K562 (cell line): ENCODE results near the gene MAP2. TPM values are rescaled to one million over a fixed set of nuclear protein-coding genes. Genes with fewer than 3 reads are reported as not detected.

Experiments
- ATAC-seq: fragments of 200-7000 bp; cut with Tn5 transposase; 3 replicates; pipeline ENCODE4 v1.9.1; 2020; ENCODE audit warnings: moderate library complexity
- BruUV-seq: library from RNA; stranded (reverse); fragments of 400-500 nt; replicated peaks from 2 replicates; lab custom pipeline; 2021; lab: Mats Ljungman, UMichigan
- CTCF ChIA-PET: fragments of 300-600 bp; formaldehyde crosslinking; extraction: SDS; loops from one replicate; lab custom pipeline; 2021; ENCODE audit warnings: low intra/inter-chr PET ratio; lab: Yijun Ruan, JAX
- POLR2A ChIA-PET: fragments of 300-600, 350-650 bp; sonication (Branson Sonifier 250); formaldehyde crosslinking; extraction: SDS; loops from one replicate; lab custom pipeline; 2021; ENCODE audit warnings: antibody characterized with exemption, inconsistent platforms; lab: Yijun Ruan, JAX
- DNase-seq, 4 experiments: peaks; one replicate each; pipeline versions ENCODE4 v3.0.0 to v3.0.0-alpha.2; 2011 to 2018; ENCODE audit warnings: low spot score in 3 of 4, mixed read lengths in 3 of 4; ENCODE audit errors: extremely low read depth in 1 of 4
- FAIRE-seq: peaks from 2 replicates; lab custom pipeline; 2011; peaks lifted over from hg19 to GRCh38; lab: Jason Lieb, UNC
- H2AFZ ChIP-seq: 2 replicates; pipeline ENCODE4 v1.6.0; 2011; ENCODE audit warnings: low read depth, low read length, control low read depth, inconsistent platforms
- H3K27ac ChIP-seq: fragments of 200-600 bp; 3 replicates; pipeline ENCODE4 v1.8.0; 2011; ENCODE audit warnings: low read depth, mild to moderate bottlenecking, control low read depth, inconsistent platforms, low read length, moderate library complexity, mixed read lengths; ENCODE audit errors: extremely low read depth
- H3K27me3 ChIP-seq, 2 experiments: fragments of 300-600 bp in 1 of 2; 2 replicates in 1 of 2; 3 replicates in 1 of 2; pipeline versions ENCODE4 v1.6.0 to v1.8.0; 2011; ENCODE audit warnings: inconsistent platforms in 2 of 2, low read length in 2 of 2, mild to moderate bottlenecking in 1 of 2, mixed read lengths in 1 of 2, moderate library complexity in 1 of 2; ENCODE audit not compliant: control insufficient read depth in 2 of 2, insufficient read depth in 2 of 2
- H3K36me3 ChIP-seq: fragments of 300-600 bp; 3 replicates; pipeline ENCODE4 v1.8.0; 2011; ENCODE audit warnings: mild to moderate bottlenecking, low read length, inconsistent platforms; ENCODE audit not compliant: control insufficient read depth, insufficient read depth
- H3K4me1 ChIP-seq, 2 experiments: fragments of 200-600 bp in 1 of 2; replicated peaks in 1 of 2; 2 replicates in 1 of 2; 3 replicates in 1 of 2; pipeline versions ENCODE4 v1.5.1 to v1.8.0; 2011; ENCODE audit warnings: inconsistent platforms in 2 of 2, low read length in 2 of 2, mild to moderate bottlenecking in 1 of 2, mixed read lengths in 1 of 2, moderate library complexity in 1 of 2; ENCODE audit not compliant: control insufficient read depth in 2 of 2, insufficient read depth in 2 of 2
- H3K4me2 ChIP-seq: 2 replicates; pipeline ENCODE4 v1.6.1; 2011; ENCODE audit warnings: low read length, control low read depth, inconsistent platforms, mixed read lengths; ENCODE audit not compliant: insufficient read depth
- H3K4me3 ChIP-seq: fragments of 200-600 bp; sonication (generic), shearing (Covaris generic); 2 replicates; pipeline ENCODE4 v1.5.1; 2016; ENCODE audit warnings: control low read depth, inconsistent platforms
- H3K79me2 ChIP-seq: fragments of 200-600 bp; 3 replicates; pipeline ENCODE4 v1.8.0; 2011; ENCODE audit warnings: low read length, inconsistent platforms; ENCODE audit not compliant: control insufficient read depth, insufficient read depth
- H3K9ac ChIP-seq, 2 experiments: 2 replicates each; pipeline versions ENCODE4 v1.6.0 to v1.6.1; 2011; ENCODE audit warnings: low read depth in 2 of 2, low read length in 2 of 2, control low read depth in 1 of 2, inconsistent platforms in 1 of 2, mild to moderate bottlenecking in 1 of 2, mixed read lengths in 1 of 2; ENCODE audit not compliant: insufficient read depth in 1 of 2
- H3K9me1 ChIP-seq: one replicate; pipeline ENCODE4 v1.6.0; 2011; ENCODE audit warnings: inconsistent platforms, mild to moderate bottlenecking, low read length, moderate library complexity; ENCODE audit not compliant: control insufficient read depth, insufficient read depth
- H3K9me3 ChIP-seq: replicated peaks from 2 replicates; pipeline ENCODE4 v1.5.1; 2011; ENCODE audit warnings: low read depth, low read length, inconsistent platforms; ENCODE audit not compliant: control insufficient read depth, insufficient read depth
- H4K20me1 ChIP-seq: replicated peaks from 2 replicates; pipeline ENCODE4 v1.6.1; 2011; ENCODE audit warnings: low read length, inconsistent platforms, mixed read lengths; ENCODE audit not compliant: control insufficient read depth, insufficient read depth
- ARNT ChIP-seq, 2 experiments: fragments of 450-650 bp; IDR thresholded peaks; 2 replicates each; pipeline ENCODE4 v1.6.1; 2016; ENCODE audit warnings: mild to moderate bottlenecking in 1 of 2
- BHLHE40 ChIP-seq: IDR thresholded peaks from 2 replicates; pipeline ENCODE4 v1.6.1; 2011; ENCODE audit warnings: low read length, improper control_type of control experiment
- CBFB ChIP-seq: sonication (generic); formaldehyde crosslinking; IDR thresholded peaks from 2 replicates; pipeline ENCODE4 v1.4.0; 2020; ENCODE audit warnings: mild to moderate bottlenecking, missing genetic modification reagents
- CHD4 ChIP-seq: fragments of 200-600 bp; sonication (generic); IDR thresholded peaks from 3 replicates; pipeline ENCODE4 v1.6.1; 2012; ENCODE audit warnings: low read depth, mild to moderate bottlenecking, mixed read lengths, low read length, inconsistent platforms; ENCODE audit not compliant: insufficient read depth, insufficient replicate concordance, poor library complexity, severe bottlenecking
- ETS2 ChIP-seq: IDR thresholded peaks from 2 replicates; pipeline ENCODE4 v1.6.1; 2016; ENCODE audit warnings: borderline replicate concordance, missing genetic modification characterization, mild to moderate bottlenecking, moderate library complexity, missing compliant biosample characterization; ENCODE audit not compliant: poor library complexity, severe bottlenecking
- MTA2 ChIP-seq: fragments of 450-650 bp; IDR thresholded peaks from 2 replicates; pipeline ENCODE4 v1.6.1; 2016; ENCODE audit warnings: low read depth
- NBN ChIP-seq: fragments of 450-650 bp; IDR thresholded peaks from 2 replicates; pipeline ENCODE4 v1.6.1; 2016; ENCODE audit warnings: low read depth, mild to moderate bottlenecking
- PTBP1 ChIP-seq: fragments of 200-400 bp; formaldehyde crosslinking; IDR thresholded peaks from 2 replicates; pipeline ENCODE4 v1.6.1; 2017; ENCODE audit warnings: low read depth, low read length
- XRCC3 ChIP-seq: fragments of 450-650 bp; IDR thresholded peaks from 2 replicates; pipeline ENCODE4 v1.6.1; 2017; ENCODE audit warnings: mild to moderate bottlenecking, moderate library complexity
- ZNF274 ChIP-seq: IDR thresholded peaks from 2 replicates; pipeline ENCODE4 v1.6.1; 2011; ENCODE audit warnings: low read depth, mild to moderate bottlenecking, low read length, moderate library complexity, borderline replicate concordance
- WGBS: fragments of 100-300 bp; shearing (Covaris generic); methylation state at CpG from one replicate; pipeline ENCODE4 v1.1.6; 2016; ENCODE audit warnings: low coverage, mixed read lengths; ENCODE audit not compliant: insufficient coverage; ENCODE audit errors: missing lambda C conversion rate; 5-methylcytosine and 5-hydroxymethylcytosine counted together
- in situ Hi-C: fragments of 300-500 bp; cut with MboI; formaldehyde crosslinking; loops from 4 replicates; pipeline ENCODE4 v1.15.0; 2018; ENCODE audit warnings: inconsistent platforms, mixed read lengths
- intact Hi-C: fragments of 100-400 bp; cut with micrococcal nuclease; formaldehyde crosslinking; loops from 2 replicates; pipeline ENCODE4 v1.14.2; 2022
- polyA plus RNA-seq, 8 experiments: library from polyadenylated mRNA; depleted of rRNA in 4 of 8; stranded (reverse) in 5 of 8; unstranded in 3 of 8; fragments of >200 nt; fragmentation: Nextera tagmentation in 2 of 8; fragmentation: Illumina TruSeq in 1 of 8; extraction: Ambion mirVana in 2 of 8; extraction: Trizol in 1 of 8; gene quantifications; 2 replicates each; pipeline versions ENCODE4 v1.2.1 to v1.2.3, GENCODE V29; 2011 to 2014; ENCODE audit warnings: inconsistent platforms in 1 of 8, missing spikeins in 1 of 8
- total RNA-seq, 7 experiments: library from RNA; depleted of rRNA in 6 of 7; stranded (reverse); fragments of >200 nt in 6 of 7; fragmentation: Illumina TruSeq in 2 of 7; extraction: Trizol in 2 of 7; gene quantifications; 2 replicates each; pipeline versions ENCODE4 v1.2.1 to v1.2.3, GENCODE V29; 2011 to 2021; ENCODE audit warnings: low replicate concordance in 1 of 7
- TF ChIP-seq, protein P1 (sequence below): fragments of 450-650 bp; IDR thresholded peaks from 2 replicates; pipeline ENCODE4 v1.6.1; 2016; ENCODE audit warnings: missing biosample characterization, missing genetic modification characterization
- TF ChIP-seq, protein P2 (sequence below): fragments of 250-450 bp; sonication (Bioruptor Pico); IDR thresholded peaks from 2 replicates; pipeline ENCODE4 v1.5.0; 2021; ENCODE audit warnings: mild to moderate bottlenecking, borderline replicate concordance

MAP2 gene
- total and polyA plus RNA-seq, 9 of the 15 experiments (the other 6 are each of a cell fraction or from before 2014, with no cell fraction given) = 0.13 TPM; not detected in 8

DNA sequence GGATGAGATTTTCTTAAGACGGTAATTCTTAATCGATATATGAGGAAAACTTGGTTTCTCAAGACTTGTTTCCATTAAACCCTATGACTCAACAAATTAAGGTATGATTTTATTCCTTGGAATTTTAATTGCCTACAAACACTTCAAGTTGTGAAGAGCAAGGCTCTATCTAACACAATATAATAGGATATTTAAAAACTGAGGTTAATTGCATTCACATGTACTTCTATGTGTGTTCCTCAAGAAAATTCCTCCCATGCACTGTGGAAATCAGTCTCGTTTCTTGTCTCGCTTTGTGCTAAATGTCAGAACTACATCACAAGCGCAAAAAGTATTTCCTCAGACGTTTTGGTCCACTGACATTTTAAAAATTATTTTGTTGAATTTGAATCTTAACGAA, 238.2 kb downstream of the MAP2 start:
- CTCF ChIA-PET = no interaction called here
- H3K4me2 ChIP-seq = no peak overlapping the region
- no TSS peak for BruUV-seq
- DNase-seq = no peak
- ATAC-seq = no peak
- no peak overlapping the region for H3K27ac ChIP-seq
- WGBS = 0% methylated on average over 7 of the region's 7 CpGs
- H3K27me3 ChIP-seq = no peaks in the 10 kb centered on the region
- H3K9me3 ChIP-seq = no peaks in the 10 kb centered on the region
- no peak overlapping the region for H3K9ac ChIP-seq
- no peaks in the 10 kb centered on the region for H4K20me1 ChIP-seq
- in situ Hi-C loops = no loop called here
- TF ChIP-seq NBN = no peak
- TF ChIP-seq ETS2 (tag) = no peak
- TF ChIP-seq ARNT (IDR thresholded peaks at IDR 0.05) = no peak
- H3K36me3 ChIP-seq = no peaks in the 10 kb centered on the region
- no peak overlapping the region for H3K4me3 ChIP-seq
- no peaks in the 10 kb centered on the region for H3K9me1 ChIP-seq
- H3K4me1 ChIP-seq = no peaks in the 10 kb centered on the region
- no peak for FAIRE-seq
- H2AFZ ChIP-seq = no peak overlapping the region
- H3K79me2 ChIP-seq = no peaks in the 10 kb centered on the region
- intact Hi-C loops = no loop called here
- POLR2A ChIA-PET = no interaction called here

DNA sequence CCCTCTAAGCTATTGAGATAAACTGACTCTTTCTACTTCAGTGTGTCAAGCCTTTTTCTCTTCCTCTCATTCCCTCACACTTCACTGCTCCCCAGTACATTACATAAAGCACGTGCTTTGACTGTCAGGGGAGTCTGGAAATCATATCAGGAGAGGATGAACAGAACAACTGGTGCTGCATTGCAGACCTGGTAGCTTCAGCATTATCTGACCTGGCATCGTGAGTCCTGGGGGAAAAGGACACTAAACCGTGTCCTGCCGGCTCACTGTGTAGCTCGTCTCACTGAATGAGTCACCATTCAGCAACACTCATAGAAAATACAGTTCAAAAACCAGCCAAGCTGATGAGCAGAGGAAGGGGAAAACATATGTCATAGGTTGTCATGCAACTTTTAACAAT, 239.3 kb downstream of the MAP2 start:
- no peak for DNase-seq
- WGBS = 5% methylated on average over 5 of the region's 5 CpGs
- no peak for FAIRE-seq
- ATAC-seq = no peak
- Histone ChIP-seq H4K20me1 (no peaks in the 10 kb centered on the region), H3K9ac (no peak overlapping the region), H3K9me3 (no peaks in the 10 kb centered on the region), H3K4me1 (no peaks in the 10 kb centered on the region), H3K9me1 (no peaks in the 10 kb centered on the region), H3K4me2 (no peak overlapping the region), H3K27ac (no peak overlapping the region), H3K79me2 (no peaks in the 10 kb centered on the region), H3K4me3 (no peak overlapping the region), H2AFZ (no peak overlapping the region), H3K27me3 (no peaks in the 10 kb centered on the region), H3K36me3 (no peaks in the 10 kb centered on the region)
- BruUV-seq = no TSS peak
- POLR2A ChIA-PET = no interaction called here
- in situ Hi-C loops (no loop called here), intact Hi-C loops (no loop called here)
- CTCF ChIA-PET = no interaction called here
- TF ChIP-seq CHD4 = no peak
- TF ChIP-seq ZNF274 = no peak
- TF ChIP-seq, protein P1, sequence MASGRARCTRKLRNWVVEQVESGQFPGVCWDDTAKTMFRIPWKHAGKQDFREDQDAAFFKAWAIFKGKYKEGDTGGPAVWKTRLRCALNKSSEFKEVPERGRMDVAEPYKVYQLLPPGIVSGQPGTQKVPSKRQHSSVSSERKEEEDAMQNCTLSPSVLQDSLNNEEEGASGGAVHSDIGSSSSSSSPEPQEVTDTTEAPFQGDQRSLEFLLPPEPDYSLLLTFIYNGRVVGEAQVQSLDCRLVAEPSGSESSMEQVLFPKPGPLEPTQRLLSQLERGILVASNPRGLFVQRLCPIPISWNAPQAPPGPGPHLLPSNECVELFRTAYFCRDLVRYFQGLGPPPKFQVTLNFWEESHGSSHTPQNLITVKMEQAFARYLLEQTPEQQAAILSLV (tag) = no peak
- TF ChIP-seq BHLHE40 = no peak
- no peak for TF ChIP-seq CBFB (CRISPR knock-in tag)
- no peak for TF ChIP-seq XRCC3
- TF ChIP-seq, protein P2, sequence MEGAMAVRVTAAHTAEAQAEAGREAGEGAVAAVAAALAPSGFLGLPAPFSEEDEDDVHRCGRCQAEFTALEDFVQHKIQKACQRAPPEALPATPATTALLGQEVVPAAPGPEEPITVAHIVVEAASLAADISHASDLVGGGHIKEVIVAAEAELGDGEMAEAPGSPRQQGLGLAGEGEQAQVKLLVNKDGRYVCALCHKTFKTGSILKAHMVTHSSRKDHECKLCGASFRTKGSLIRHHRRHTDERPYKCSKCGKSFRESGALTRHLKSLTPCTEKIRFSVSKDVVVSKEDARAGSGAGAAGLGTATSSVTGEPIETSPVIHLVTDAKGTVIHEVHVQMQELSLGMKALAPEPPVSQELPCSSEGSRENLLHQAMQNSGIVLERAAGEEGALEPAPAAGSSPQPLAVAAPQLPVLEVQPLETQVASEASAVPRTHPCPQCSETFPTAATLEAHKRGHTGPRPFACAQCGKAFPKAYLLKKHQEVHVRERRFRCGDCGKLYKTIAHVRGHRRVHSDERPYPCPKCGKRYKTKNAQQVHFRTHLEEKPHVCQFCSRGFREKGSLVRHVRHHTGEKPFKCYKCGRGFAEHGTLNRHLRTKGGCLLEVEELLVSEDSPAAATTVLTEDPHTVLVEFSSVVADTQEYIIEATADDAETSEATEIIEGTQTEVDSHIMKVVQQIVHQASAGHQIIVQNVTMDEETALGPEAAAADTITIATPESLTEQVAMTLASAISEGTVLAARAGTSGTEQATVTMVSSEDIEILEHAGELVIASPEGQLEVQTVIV (CRISPR knock-in tag) = no peak
- TF ChIP-seq ETS2 (tag) = no peak
- no peak for TF ChIP-seq MTA2
- TF ChIP-seq PTBP1 = no peak
